DOHH2 (cell line): ENCODE data around the gene CDKN2C.

Experiments
- H3F3A ChIP-seq: fragments of 200-600 bp; sonication (generic), shearing (Covaris generic); 2 replicates; pipeline ENCODE4 v1.6.0; 2016; ENCODE audit warnings: antibody characterized with exemption, mild to moderate bottlenecking; ENCODE audit not compliant: control insufficient read depth, insufficient read depth
- H3K27ac ChIP-seq: fragments of 200-600 bp; sonication (generic); 2 replicates; pipeline ENCODE4 v1.5.1; 2014; ENCODE audit warnings: low read depth, mild to moderate bottlenecking, low read length, moderate library complexity
- H3K27me3 ChIP-seq: fragments of 200-600 bp; sonication (generic); 2 replicates; pipeline ENCODE4 v1.6.1; 2014; ENCODE audit warnings: mild to moderate bottlenecking, low read length, mixed read lengths; ENCODE audit not compliant: control insufficient read depth
- H3K36me3 ChIP-seq: fragments of 200-600 bp; sonication (generic); 2 replicates; pipeline ENCODE4 v1.6.1; 2014; ENCODE audit warnings: mild to moderate bottlenecking, low read length, moderate library complexity, mixed read lengths; ENCODE audit not compliant: control insufficient read depth
- H3K4me1 ChIP-seq: fragments of 200-600 bp; sonication (generic); 2 replicates; pipeline ENCODE4 v1.6.1; 2014; ENCODE audit warnings: mild to moderate bottlenecking, low read length, mixed read lengths; ENCODE audit not compliant: control insufficient read depth
- H3K4me2 ChIP-seq: fragments of 200-600 bp; sonication (generic); 2 replicates; pipeline ENCODE4 v1.6.0; 2014; ENCODE audit warnings: mild to moderate bottlenecking, low read length, moderate library complexity
- H3K4me3 ChIP-seq: fragments of 200-600 bp; sonication (generic); 2 replicates; pipeline ENCODE4 v1.5.1; 2014; ENCODE audit warnings: mild to moderate bottlenecking, low read length, mixed read lengths
- H3K79me2 ChIP-seq: fragments of 200-600 bp; sonication (generic); 2 replicates; pipeline ENCODE4 v1.6.1; 2014; ENCODE audit warnings: mild to moderate bottlenecking, low read length, mixed read lengths; ENCODE audit not compliant: control insufficient read depth
- H3K9me2 ChIP-seq: fragments of 200-600 bp; sonication (generic); replicated peaks from 2 replicates; pipeline ENCODE4 v1.6.1; 2014; ENCODE audit warnings: mild to moderate bottlenecking, low read length, mixed read lengths; ENCODE audit not compliant: control insufficient read depth
- H3K9me3 ChIP-seq: fragments of 200-600 bp; sonication (generic); 2 replicates; pipeline ENCODE4 v1.6.1; 2014; ENCODE audit warnings: antibody characterized with exemption, low read length, mixed read lengths; ENCODE audit not compliant: control insufficient read depth, insufficient read depth
- H4K20me1 ChIP-seq: fragments of 200-600 bp; sonication (generic); 2 replicates; pipeline ENCODE4 v1.6.0; 2014; ENCODE audit warnings: low read depth, mild to moderate bottlenecking, antibody characterized with exemption, low read length, moderate library complexity; ENCODE audit not compliant: control insufficient read depth, insufficient read depth
- EZH2phosphoT487 ChIP-seq: fragments of 200-600 bp; sonication (generic); IDR thresholded peaks from 2 replicates; pipeline ENCODE4 v1.6.1; 2017; ENCODE audit warnings: borderline replicate concordance, mild to moderate bottlenecking, antibody characterized with exemption, low read length, moderate library complexity, mixed read lengths
- TF ChIP-seq, protein P1 (sequence below): fragments of 200-600 bp; sonication (generic); IDR thresholded peaks from one replicate; pipeline ENCODE4 v1.5.1; 2014; ENCODE audit warnings: antibody characterized with exemption, mild to moderate bottlenecking, low read depth, low read length; ENCODE audit not compliant: poor library complexity, severe bottlenecking

The CDKN2C gene

DNA sequence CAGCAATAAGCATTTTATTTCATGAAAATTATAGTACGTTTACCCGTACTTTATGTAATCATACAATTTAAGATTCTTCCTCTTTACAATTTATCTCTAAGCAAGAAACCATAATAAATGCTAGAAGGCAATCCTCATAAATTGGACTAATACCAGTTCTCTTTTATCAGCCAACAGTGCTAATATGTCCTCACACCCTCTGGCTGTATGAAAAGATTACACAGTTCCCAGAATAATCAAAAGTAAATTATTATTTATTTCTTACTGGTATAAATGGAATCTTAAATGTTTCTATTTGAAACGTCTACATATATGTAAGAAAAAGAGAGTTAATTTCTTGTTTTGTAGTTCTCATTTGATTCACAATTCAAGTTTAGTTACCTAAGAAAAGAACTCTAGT, 3.1 kb upstream of the CDKN2C start:
- Histone ChIP-seq H3K9me2 (no peaks in the 10 kb centered on the region), H4K20me1 (no peaks in the 10 kb centered on the region), H3K9me3 (no peaks in the 10 kb centered on the region), H3K36me3 (peaks cover 34% of the 10 kb centered on the region), H3F3A (peaks cover 29% of the 10 kb centered on the region), H3K4me2 (peak overlapping the region; percentile 83), H3K4me1 (peaks cover 17% of the 10 kb centered on the region), H3K27ac (peak overlapping the region; percentile 97), H3K79me2 (peaks cover 57% of the 10 kb centered on the region), H3K4me3 (peak overlapping the region; percentile 91), H3K27me3 (no peaks in the 10 kb centered on the region)
- TF ChIP-seq EZH2phosphoT487 = no peak
- TF ChIP-seq, protein P1, sequence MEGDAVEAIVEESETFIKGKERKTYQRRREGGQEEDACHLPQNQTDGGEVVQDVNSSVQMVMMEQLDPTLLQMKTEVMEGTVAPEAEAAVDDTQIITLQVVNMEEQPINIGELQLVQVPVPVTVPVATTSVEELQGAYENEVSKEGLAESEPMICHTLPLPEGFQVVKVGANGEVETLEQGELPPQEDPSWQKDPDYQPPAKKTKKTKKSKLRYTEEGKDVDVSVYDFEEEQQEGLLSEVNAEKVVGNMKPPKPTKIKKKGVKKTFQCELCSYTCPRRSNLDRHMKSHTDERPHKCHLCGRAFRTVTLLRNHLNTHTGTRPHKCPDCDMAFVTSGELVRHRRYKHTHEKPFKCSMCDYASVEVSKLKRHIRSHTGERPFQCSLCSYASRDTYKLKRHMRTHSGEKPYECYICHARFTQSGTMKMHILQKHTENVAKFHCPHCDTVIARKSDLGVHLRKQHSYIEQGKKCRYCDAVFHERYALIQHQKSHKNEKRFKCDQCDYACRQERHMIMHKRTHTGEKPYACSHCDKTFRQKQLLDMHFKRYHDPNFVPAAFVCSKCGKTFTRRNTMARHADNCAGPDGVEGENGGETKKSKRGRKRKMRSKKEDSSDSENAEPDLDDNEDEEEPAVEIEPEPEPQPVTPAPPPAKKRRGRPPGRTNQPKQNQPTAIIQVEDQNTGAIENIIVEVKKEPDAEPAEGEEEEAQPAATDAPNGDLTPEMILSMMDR = no peak

DNA sequence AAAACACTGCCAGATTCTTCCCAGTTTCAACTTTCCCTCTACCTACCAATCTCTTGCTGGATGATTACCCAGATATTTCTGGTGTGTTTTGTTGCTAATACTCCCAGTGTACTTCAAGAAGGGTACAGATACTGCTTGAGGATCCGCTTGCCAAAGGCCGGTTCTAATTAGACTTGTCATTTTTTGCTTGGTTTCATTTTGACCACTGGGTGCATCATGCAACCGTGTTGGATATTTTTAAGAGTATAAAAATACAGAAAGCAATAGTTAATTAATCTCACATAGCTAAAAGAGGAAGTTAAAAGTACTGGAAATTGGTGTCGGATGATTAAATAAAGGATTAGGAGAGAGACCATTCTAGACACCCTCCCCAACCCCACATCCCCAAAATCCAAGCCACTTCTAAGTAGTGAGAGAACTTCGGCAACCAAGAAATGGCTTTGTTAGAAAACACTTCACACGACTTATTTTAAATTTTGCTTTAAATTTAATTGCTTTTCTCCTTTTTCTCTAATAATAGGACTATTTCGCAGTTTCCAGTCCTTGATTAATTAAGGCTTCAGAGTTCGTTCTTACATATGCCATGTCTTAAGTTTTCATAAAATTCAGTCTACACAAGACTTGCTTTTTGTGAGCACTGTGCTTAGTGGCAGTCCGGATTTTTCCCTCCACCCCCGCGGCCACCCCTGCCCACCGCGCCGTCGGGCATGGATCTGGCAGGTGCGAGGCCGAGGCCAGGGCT, 2.5 kb upstream of the CDKN2C start:
- no peak for TF ChIP-seq EZH2phosphoT487
- TF ChIP-seq, protein P1 = no peak
- H3K9me2 ChIP-seq = no peaks in the 10 kb centered on the region
- no peaks in the 10 kb centered on the region for H3K27me3 ChIP-seq
- H4K20me1 ChIP-seq = no peaks in the 10 kb centered on the region
- peak overlapping the region; percentile 91 for H3K4me3 ChIP-seq
- H3K36me3 ChIP-seq = peaks cover 39% of the 10 kb centered on the region
- peak overlapping the region; percentile 83 for H3K4me2 ChIP-seq
- H3K79me2 ChIP-seq = peaks cover 63% of the 10 kb centered on the region
- peaks cover 26% of the 10 kb centered on the region for H3F3A ChIP-seq
- peaks cover 17% of the 10 kb centered on the region for H3K4me1 ChIP-seq
- H3K9me3 ChIP-seq = no peaks in the 10 kb centered on the region
- H3K27ac ChIP-seq = peak overlapping the region; percentile 97

DNA sequence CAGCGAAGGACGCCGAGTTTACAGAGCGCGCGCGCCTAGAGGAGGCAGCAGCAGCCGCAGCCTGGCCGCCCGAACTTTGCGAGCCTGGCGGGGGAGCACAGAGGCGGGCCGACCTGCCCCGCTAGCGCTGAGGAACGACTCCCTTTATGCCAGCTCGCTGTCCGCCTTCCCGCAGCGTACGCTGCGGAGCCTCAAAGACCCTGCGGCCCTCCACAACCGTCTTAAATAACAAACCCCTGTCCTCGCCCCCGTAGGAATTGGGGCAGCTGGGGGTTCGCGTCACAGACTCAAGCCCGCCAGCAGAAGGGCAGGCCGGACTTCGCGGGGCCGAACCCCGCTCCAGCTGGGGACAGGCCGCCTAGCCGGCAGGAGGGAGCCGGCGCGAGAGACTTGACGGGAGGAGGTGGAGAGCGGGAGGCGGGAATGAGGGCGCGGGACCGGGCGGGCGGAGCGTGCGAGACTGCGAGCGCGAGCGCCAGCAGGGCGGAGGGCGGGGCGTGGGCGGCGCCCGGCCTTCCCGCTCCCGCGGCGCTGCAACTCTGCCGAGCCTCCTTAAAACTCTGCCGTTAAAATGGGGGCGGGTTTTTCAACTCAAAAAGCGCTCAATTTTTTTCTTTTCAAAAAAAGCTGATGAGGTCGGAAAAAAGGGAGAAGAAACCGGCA, 1.8 kb upstream of the CDKN2C start:
- TF ChIP-seq, protein P1 = peak; percentile 41
- TF ChIP-seq EZH2phosphoT487 = no peak
- Histone ChIP-seq H3F3A (peaks cover 23% of the 10 kb centered on the region), H3K9me2 (no peaks in the 10 kb centered on the region), H3K79me2 (peaks cover 70% of the 10 kb centered on the region), H3K36me3 (peaks cover 46% of the 10 kb centered on the region), H3K4me2 (peak overlapping the region; percentile 83), H3K4me3 (peak overlapping the region; percentile 91), H3K9me3 (no peaks in the 10 kb centered on the region), H3K4me1 (peaks cover 23% of the 10 kb centered on the region), H3K27me3 (no peaks in the 10 kb centered on the region), H3K27ac (peak overlapping the region; percentile 97), H4K20me1 (no peaks in the 10 kb centered on the region)
